GM12865 (cell line): ENCODE measurements around the gene CHRNA9.

Experiments
- DNase-seq: peaks from one replicate; pipeline ENCODE4 v3.0.0; 2010; ENCODE audit warnings: low read depth
- H3K4me3 ChIP-seq: 2 replicates; pipeline ENCODE4 v1.5.1; 2011; ENCODE audit warnings: mild to moderate bottlenecking, low read depth, low read length, control low read depth
- CTCF ChIP-seq: IDR thresholded peaks from 2 replicates; pipeline ENCODE4 v1.5.1; 2011; ENCODE audit warnings: low read length, control low read depth, low read depth, inconsistent platforms; ENCODE audit not compliant: insufficient read depth; ENCODE audit errors: missing control alignments

Gene CHRNA9

GRCh38 chr4:40395908-40396793, 61.0 kb downstream of the CHRNA9 start:
- TF ChIP-seq CTCF = no peak
- DNase-seq = no peak
- H3K4me3 ChIP-seq = no peak overlapping the region

GRCh38 chr4:40399578-40399977, 64.4 kb downstream of the CHRNA9 start:
- TF ChIP-seq CTCF = no peak
- DNase-seq = no peak
- no peak overlapping the region for H3K4me3 ChIP-seq

- TF ChIP-seq CTCF = no peak
- no peak overlapping the region for H3K4me3 ChIP-seq
- DNase-seq = no peak
Measured at GRCh38 chr4:40401096-40401495, 66.0 kb downstream of the CHRNA9 start.

GRCh38 chr4:40401631-40402030, 66.5 kb downstream of the CHRNA9 start:
- no peak overlapping the region for H3K4me3 ChIP-seq
- TF ChIP-seq CTCF = no peak
- DNase-seq = no peak

GRCh38 chr4:40402556-40402955, 67.4 kb downstream of the CHRNA9 start:
- no peak for DNase-seq
- TF ChIP-seq CTCF = no peak
- H3K4me3 ChIP-seq = no peak overlapping the region

GRCh38 chr4:40403081-40403480, 67.9 kb downstream of the CHRNA9 start:
- TF ChIP-seq CTCF = no peak
- H3K4me3 ChIP-seq = no peak overlapping the region
- no peak for DNase-seq
